HepG2 (cell line): ENCODE measurements around the gene TMEM8B. TPM values are rescaled to one million over a fixed set of nuclear protein-coding genes. Genes with fewer than 3 reads are reported as not detected.
A peak's percentile ranks its signal among the peaks of the same experiment; 100 is the strongest.

ENCODE experiments used
- GABPB1 ChIP-seq: IDR thresholded peaks from 2 replicates; pipeline ENCODE4 v1.6.1; 2016; ENCODE audit warnings: mild to moderate bottlenecking, missing genetic modification reagents, moderate library complexity, missing compliant biosample characterization
- KLF15 ChIP-seq: sonication (generic); formaldehyde crosslinking; IDR thresholded peaks from 2 replicates; pipeline ENCODE4 v1.8.1; 2023; ENCODE audit warnings: borderline replicate concordance, mild to moderate bottlenecking, inconsistent platforms, missing genetic modification reagents, mixed read lengths
- NFYB ChIP-seq: sonication (generic); formaldehyde crosslinking; IDR thresholded peaks from 2 replicates; pipeline ENCODE4 v1.4.0; 2020; ENCODE audit warnings: missing genetic modification reagents
- NFYC ChIP-seq: IDR thresholded peaks from 2 replicates; pipeline ENCODE4 v1.6.1; 2016; ENCODE audit warnings: missing genetic modification reagents, missing compliant biosample characterization
- RAD21 ChIP-seq: fragments of 450-650 bp; formaldehyde crosslinking; IDR thresholded peaks from 2 replicates; pipeline ENCODE4 v1.5.0; 2020; ENCODE audit warnings: mild to moderate bottlenecking
- SP1 ChIP-seq, 2 experiments: fragments of 450-650 bp in 1 of 2; sonication (generic) in 1 of 2; formaldehyde crosslinking in 1 of 2; IDR thresholded peaks; 2 replicates each; pipeline versions ENCODE4 v1.4.0 to v1.6.1; 2016 to 2020; ENCODE audit warnings: missing genetic modification reagents in 1 of 2
- SP2 ChIP-seq: sonication (generic); formaldehyde crosslinking; IDR thresholded peaks from 2 replicates; pipeline ENCODE4 v1.5.1; 2020; ENCODE audit warnings: mild to moderate bottlenecking, missing genetic modification reagents
- SPEN ChIP-seq: sonication (generic); formaldehyde crosslinking; IDR thresholded peaks from 2 replicates; pipeline ENCODE4 v1.5.1; 2020; ENCODE audit warnings: low read depth, mild to moderate bottlenecking, missing genetic modification reagents
- TOPORS ChIP-seq: sonication (generic); formaldehyde crosslinking; IDR thresholded peaks from 2 replicates; pipeline ENCODE4 v1.8.0; 2023; ENCODE audit warnings: mild to moderate bottlenecking, missing genetic modification reagents
- YEATS4 ChIP-seq: sonication (generic); formaldehyde crosslinking; IDR thresholded peaks from 2 replicates; pipeline ENCODE4 v1.4.0; 2020; ENCODE audit warnings: missing genetic modification reagents, borderline replicate concordance
- ZFP36 ChIP-seq: fragments of 150-350 bp; IDR thresholded peaks from 2 replicates; pipeline ENCODE4 v1.6.1; 2018; ENCODE audit warnings: borderline replicate concordance, low read length, low read depth; ENCODE audit not compliant: partially characterized antibody
- ZNF746 ChIP-seq: sonication (generic); formaldehyde crosslinking; IDR thresholded peaks from 2 replicates; pipeline ENCODE4 v1.8.0; 2022; ENCODE audit warnings: mild to moderate bottlenecking, missing genetic modification reagents
- polyA plus RNA-seq, 8 experiments: library from polyadenylated mRNA; depleted of rRNA in 3 of 8; stranded (reverse) in 7 of 8; unstranded in 1 of 8; fragments of >200 nt; fragmentation: Illumina TruSeq in 4 of 8; extraction: Trizol in 4 of 8; gene quantifications; 2 replicates each; pipeline versions ENCODE4 v1.2.1 to v1.2.3, GENCODE V29; 2011 to 2016; ENCODE audit warnings: low read depth in 4 of 8, missing spikeins in 1 of 8, mixed read lengths in 1 of 8; ENCODE audit not compliant: insufficient read depth in 1 of 8
- total RNA-seq, 5 experiments: library from RNA; depleted of rRNA; stranded (reverse); fragments of >200 nt; fragmentation: Illumina TruSeq; extraction: Trizol; gene quantifications; 2 replicates each; pipeline ENCODE4 v1.2.3, GENCODE V29; 2016; ENCODE audit warnings: low read depth in 1 of 5
- TF ChIP-seq, protein P1 (sequence below): sonication (generic); formaldehyde crosslinking; IDR thresholded peaks from 2 replicates; pipeline ENCODE4 v1.4.0; 2020; ENCODE audit warnings: missing genetic modification reagents, borderline replicate concordance
- TF ChIP-seq, protein P2 (sequence below): sonication (generic); formaldehyde crosslinking; IDR thresholded peaks from 2 replicates; pipeline ENCODE4 v1.4.0; 2020; ENCODE audit warnings: missing genetic modification reagents, borderline replicate concordance
- TF ChIP-seq, protein P3 (sequence below): sonication (generic); formaldehyde crosslinking; IDR thresholded peaks from 2 replicates; pipeline ENCODE4 v1.5.1; 2020; ENCODE audit warnings: mild to moderate bottlenecking, missing genetic modification reagents, moderate library complexity
- TF ChIP-seq, protein P4 (sequence below): sonication (generic); formaldehyde crosslinking; IDR thresholded peaks from 2 replicates; pipeline ENCODE4 v1.4.0; 2020; ENCODE audit warnings: missing genetic modification reagents
- TF ChIP-seq, protein P5 (sequence below): sonication (generic); formaldehyde crosslinking; IDR thresholded peaks from 2 replicates; pipeline ENCODE4 v1.8.1; 2023; ENCODE audit warnings: missing genetic modification reagents, mild to moderate bottlenecking, borderline replicate concordance
- TF ChIP-seq, protein P6 (sequence below): sonication (generic); formaldehyde crosslinking; IDR thresholded peaks from 2 replicates; pipeline ENCODE4 v1.8.0; 2022; ENCODE audit warnings: missing genetic modification reagents, mild to moderate bottlenecking, borderline replicate concordance

TMEM8B gene
- total and polyA plus RNA-seq, 2 of the 13 experiments (the other 11 are each of a cell fraction or from before 2014, with no cell fraction given), result 2.1 to 2.7 TPM

DNA sequence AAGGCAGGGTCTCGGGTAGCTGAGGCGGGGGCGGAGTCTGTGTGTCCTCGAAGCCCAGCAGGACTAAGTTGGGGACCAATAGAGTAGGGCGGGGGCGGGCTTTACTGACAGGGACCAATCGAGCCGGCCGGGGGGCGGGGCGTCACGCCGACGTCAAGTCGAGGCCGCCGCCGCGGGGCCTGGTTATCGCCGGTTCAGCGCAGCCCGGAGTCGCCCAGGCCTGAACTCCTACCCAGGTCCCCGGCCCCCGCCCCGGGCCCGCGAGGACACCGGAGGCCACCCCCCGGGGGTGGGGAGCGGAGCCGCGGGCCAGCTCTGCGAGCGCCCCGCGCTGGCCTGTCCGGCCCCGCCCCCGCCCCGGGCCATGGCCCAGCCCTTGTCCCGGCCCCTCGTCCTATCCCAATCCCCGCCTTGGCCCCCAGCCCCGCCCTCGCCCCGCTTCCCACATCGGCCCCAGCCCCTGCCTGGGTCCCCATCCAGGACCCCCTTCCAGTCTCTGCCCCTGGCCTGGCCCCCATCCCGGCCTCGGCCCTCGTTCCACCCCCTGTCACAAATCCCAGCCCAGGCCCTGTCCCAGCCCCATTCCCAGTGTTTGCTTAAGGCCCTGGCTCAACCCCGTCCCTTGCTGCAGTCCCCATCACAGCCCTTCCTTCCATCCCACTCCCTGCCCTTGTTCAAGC is at the start of gene TMEM8B (continued):
- TF ChIP-seq, protein P1, sequence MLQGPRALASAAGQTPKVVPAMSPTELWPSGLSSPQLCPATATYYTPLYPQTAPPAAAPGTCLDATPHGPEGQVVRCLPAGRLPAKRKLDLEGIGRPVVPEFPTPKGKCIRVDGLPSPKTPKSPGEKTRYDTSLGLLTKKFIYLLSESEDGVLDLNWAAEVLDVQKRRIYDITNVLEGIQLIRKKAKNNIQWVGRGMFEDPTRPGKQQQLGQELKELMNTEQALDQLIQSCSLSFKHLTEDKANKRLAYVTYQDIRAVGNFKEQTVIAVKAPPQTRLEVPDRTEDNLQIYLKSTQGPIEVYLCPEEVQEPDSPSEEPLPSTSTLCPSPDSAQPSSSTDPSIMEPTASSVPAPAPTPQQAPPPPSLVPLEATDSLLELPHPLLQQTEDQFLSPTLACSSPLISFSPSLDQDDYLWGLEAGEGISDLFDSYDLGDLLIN (CRISPR knock-in tag), result no peak
- TF ChIP-seq, protein P2, sequence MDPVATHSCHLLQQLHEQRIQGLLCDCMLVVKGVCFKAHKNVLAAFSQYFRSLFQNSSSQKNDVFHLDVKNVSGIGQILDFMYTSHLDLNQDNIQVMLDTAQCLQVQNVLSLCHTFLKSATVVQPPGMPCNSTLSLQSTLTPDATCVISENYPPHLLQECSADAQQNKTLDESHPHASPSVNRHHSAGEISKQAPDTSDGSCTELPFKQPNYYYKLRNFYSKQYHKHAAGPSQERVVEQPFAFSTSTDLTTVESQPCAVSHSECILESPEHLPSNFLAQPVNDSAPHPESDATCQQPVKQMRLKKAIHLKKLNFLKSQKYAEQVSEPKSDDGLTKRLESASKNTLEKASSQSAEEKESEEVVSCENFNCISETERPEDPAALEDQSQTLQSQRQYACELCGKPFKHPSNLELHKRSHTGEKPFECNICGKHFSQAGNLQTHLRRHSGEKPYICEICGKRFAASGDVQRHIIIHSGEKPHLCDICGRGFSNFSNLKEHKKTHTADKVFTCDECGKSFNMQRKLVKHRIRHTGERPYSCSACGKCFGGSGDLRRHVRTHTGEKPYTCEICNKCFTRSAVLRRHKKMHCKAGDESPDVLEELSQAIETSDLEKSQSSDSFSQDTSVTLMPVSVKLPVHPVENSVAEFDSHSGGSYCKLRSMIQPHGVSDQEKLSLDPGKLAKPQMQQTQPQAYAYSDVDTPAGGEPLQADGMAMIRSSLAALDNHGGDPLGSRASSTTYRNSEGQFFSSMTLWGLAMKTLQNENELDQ, result no peak
- TF ChIP-seq, protein P3, sequence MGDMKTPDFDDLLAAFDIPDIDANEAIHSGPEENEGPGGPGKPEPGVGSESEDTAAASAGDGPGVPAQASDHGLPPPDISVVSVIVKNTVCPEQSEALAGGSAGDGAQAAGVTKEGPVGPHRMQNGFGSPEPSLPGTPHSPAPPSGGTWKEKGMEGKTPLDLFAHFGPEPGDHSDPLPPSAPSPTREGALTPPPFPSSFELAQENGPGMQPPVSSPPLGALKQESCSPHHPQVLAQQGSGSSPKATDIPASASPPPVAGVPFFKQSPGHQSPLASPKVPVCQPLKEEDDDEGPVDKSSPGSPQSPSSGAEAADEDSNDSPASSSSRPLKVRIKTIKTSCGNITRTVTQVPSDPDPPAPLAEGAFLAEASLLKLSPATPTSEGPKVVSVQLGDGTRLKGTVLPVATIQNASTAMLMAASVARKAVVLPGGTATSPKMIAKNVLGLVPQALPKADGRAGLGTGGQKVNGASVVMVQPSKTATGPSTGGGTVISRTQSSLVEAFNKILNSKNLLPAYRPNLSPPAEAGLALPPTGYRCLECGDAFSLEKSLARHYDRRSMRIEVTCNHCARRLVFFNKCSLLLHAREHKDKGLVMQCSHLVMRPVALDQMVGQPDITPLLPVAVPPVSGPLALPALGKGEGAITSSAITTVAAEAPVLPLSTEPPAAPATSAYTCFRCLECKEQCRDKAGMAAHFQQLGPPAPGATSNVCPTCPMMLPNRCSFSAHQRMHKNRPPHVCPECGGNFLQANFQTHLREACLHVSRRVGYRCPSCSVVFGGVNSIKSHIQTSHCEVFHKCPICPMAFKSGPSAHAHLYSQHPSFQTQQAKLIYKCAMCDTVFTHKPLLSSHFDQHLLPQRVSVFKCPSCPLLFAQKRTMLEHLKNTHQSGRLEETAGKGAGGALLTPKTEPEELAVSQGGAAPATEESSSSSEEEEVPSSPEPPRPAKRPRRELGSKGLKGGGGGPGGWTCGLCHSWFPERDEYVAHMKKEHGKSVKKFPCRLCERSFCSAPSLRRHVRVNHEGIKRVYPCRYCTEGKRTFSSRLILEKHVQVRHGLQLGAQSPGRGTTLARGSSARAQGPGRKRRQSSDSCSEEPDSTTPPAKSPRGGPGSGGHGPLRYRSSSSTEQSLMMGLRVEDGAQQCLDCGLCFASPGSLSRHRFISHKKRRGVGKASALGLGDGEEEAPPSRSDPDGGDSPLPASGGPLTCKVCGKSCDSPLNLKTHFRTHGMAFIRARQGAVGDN, result peak; percentile 49
- TF ChIP-seq, protein P4, sequence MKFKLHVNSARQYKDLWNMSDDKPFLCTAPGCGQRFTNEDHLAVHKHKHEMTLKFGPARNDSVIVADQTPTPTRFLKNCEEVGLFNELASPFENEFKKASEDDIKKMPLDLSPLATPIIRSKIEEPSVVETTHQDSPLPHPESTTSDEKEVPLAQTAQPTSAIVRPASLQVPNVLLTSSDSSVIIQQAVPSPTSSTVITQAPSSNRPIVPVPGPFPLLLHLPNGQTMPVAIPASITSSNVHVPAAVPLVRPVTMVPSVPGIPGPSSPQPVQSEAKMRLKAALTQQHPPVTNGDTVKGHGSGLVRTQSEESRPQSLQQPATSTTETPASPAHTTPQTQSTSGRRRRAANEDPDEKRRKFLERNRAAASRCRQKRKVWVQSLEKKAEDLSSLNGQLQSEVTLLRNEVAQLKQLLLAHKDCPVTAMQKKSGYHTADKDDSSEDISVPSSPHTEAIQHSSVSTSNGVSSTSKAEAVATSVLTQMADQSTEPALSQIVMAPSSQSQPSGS, result no peak
- TF ChIP-seq SP1 (IDR thresholded peaks at IDR 0.05) (no peak), SP1 (CRISPR knock-in tag; IDR thresholded peaks at IDR 0.05) (peak; percentile 72), SPEN (CRISPR knock-in tag) (peak; percentile 38), ZFP36 (no peak), NFYC (CRISPR knock-in tag) (peak; percentile 71), KLF15 (CRISPR knock-in tag) (no peak), ZNF746 (CRISPR knock-in tag) (0 out of 2 replicates have a peak, but pooled peaks have one; percentile 57), GABPB1 (CRISPR knock-in tag) (peak; percentile 49; the same call in 1 of the 2 replicates), YEATS4 (CRISPR knock-in tag) (peak; percentile 30; the same call in 1 of the 2 replicates), SP2 (peak; percentile 86), TOPORS (CRISPR knock-in tag) (0 out of 2 replicates have a peak, but pooled peaks have one; percentile 4), RAD21 (CRISPR knock-in tag) (no peak), NFYB (CRISPR knock-in tag) (peak; percentile 78)
- TF ChIP-seq, protein P5, sequence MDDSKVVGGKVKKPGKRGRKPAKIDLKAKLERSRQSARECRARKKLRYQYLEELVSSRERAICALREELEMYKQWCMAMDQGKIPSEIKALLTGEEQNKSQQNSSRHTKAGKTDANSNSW (CRISPR knock-in tag), result no peak
- TF ChIP-seq, protein P6, sequence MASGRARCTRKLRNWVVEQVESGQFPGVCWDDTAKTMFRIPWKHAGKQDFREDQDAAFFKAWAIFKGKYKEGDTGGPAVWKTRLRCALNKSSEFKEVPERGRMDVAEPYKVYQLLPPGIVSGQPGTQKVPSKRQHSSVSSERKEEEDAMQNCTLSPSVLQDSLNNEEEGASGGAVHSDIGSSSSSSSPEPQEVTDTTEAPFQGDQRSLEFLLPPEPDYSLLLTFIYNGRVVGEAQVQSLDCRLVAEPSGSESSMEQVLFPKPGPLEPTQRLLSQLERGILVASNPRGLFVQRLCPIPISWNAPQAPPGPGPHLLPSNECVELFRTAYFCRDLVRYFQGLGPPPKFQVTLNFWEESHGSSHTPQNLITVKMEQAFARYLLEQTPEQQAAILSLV (CRISPR knock-in tag), result peak; percentile 35; the same call in 1 of the 2 replicates
